PC-3 (cell line): ENCODE data around the gene KRTAP12-1. TPM values are rescaled to one million over a fixed set of nuclear protein-coding genes. Genes with fewer than 3 reads are reported as not detected.

ENCODE experiments used
- ATAC-seq: fragments of 200-7000 bp; cut with Tn5 transposase; 2 replicates; pipeline ENCODE4 v1.9.1; 2020; ENCODE audit warnings: mild to moderate bottlenecking, moderate library complexity
- BruUV-seq: library from RNA; stranded (reverse); fragments of 400-500 nt; replicated peaks from 2 replicates; lab custom pipeline; 2021; lab: Mats Ljungman, UMichigan
- CTCF ChIA-PET: fragments of 300-600 bp; sonication (Branson Sonifier 250); formaldehyde crosslinking; loops from one replicate; lab custom pipeline; 2022; ENCODE audit warnings: antibody characterized with exemption; lab: Charles Lee
- POLR2A ChIA-PET: fragments of 300-600 bp; sonication (Branson Sonifier 250); formaldehyde crosslinking; loops from one replicate; lab custom pipeline; 2022; ENCODE audit warnings: antibody characterized with exemption; ENCODE audit not compliant: unreplicated experiment; lab: Charles Lee
- DNase-seq: peaks from one replicate; pipeline ENCODE4 v3.0.0-alpha.2; 2015
- H2AFZ ChIP-seq: fragments of 300-600 bp; sonication (generic); 2 replicates; pipeline ENCODE4 v1.6.0; 2016; ENCODE audit warnings: antibody characterized with exemption, low read length
- H3F3A ChIP-seq: fragments of 300-600 bp; sonication (generic); one replicate; pipeline ENCODE4 v1.6.0; 2017; ENCODE audit warnings: antibody characterized with exemption, low read length, control low read depth, mild to moderate bottlenecking; ENCODE audit not compliant: unreplicated experiment
- H3K27ac ChIP-seq: fragments of 300-600 bp; sonication (generic); 2 replicates; pipeline ENCODE4 v1.5.1; 2016; ENCODE audit warnings: mild to moderate bottlenecking, low read length
- H3K27me3 ChIP-seq: fragments of 300-600 bp; sonication (generic); 2 replicates; pipeline ENCODE4 v1.6.1; 2016; ENCODE audit warnings: low read length, mixed read lengths
- H3K36me3 ChIP-seq: fragments of 300-600 bp; sonication (generic); 2 replicates; pipeline ENCODE4 v1.6.1; 2016; ENCODE audit warnings: low read depth, mixed run types, low read length, mixed read lengths
- H3K4me1 ChIP-seq: fragments of 300-600 bp; sonication (generic); 2 replicates; pipeline ENCODE4 v1.5.1; 2016; ENCODE audit warnings: low read length; ENCODE audit not compliant: insufficient read depth
- H3K4me2 ChIP-seq: fragments of 300-600 bp; sonication (generic); 2 replicates; pipeline ENCODE4 v1.6.0; 2016; ENCODE audit warnings: low read length
- H3K4me3 ChIP-seq: fragments of 300-600 bp; sonication (generic); 2 replicates; pipeline ENCODE4 v1.5.1; 2016; ENCODE audit warnings: mild to moderate bottlenecking, low read length, mixed read lengths
- H3K79me2 ChIP-seq: fragments of 300-600 bp; sonication (generic); 2 replicates; pipeline ENCODE4 v1.6.1; 2017; ENCODE audit warnings: low read length, mixed read lengths
- H3K9ac ChIP-seq: fragments of 300-600 bp; sonication (generic); 2 replicates; pipeline ENCODE4 v1.6.0; 2016; ENCODE audit warnings: mild to moderate bottlenecking, low read length
- H3K9me2 ChIP-seq: fragments of 300-600 bp; sonication (generic); replicated peaks from 2 replicates; pipeline ENCODE4 v1.6.1; 2016; ENCODE audit warnings: mixed run types, low read length, mixed read lengths
- H3K9me3 ChIP-seq: fragments of 300-600 bp; sonication (generic); 2 replicates; pipeline ENCODE4 v1.6.1; 2016; ENCODE audit warnings: low read length, mixed read lengths
- H4K20me1 ChIP-seq: fragments of 300-600 bp; sonication (generic); 2 replicates; pipeline ENCODE4 v1.6.1; 2016; ENCODE audit warnings: low read length, mixed read lengths
- CTCF ChIP-seq: fragments of 300-600 bp; sonication (generic); conservative IDR thresholded peaks from 2 replicates; pipeline ENCODE4 v1.5.1; 2017; ENCODE audit warnings: antibody characterized with exemption, low read depth, mild to moderate bottlenecking, low read length
- EZH2 ChIP-seq: fragments of 300-600 bp; sonication (generic); IDR thresholded peaks from one replicate; pipeline ENCODE4 v1.6.1; 2017; ENCODE audit warnings: antibody characterized with exemption, mild to moderate bottlenecking, low read length; ENCODE audit not compliant: unreplicated experiment
- EZH2phosphoT487 ChIP-seq: fragments of 300-600 bp; sonication (generic); IDR thresholded peaks from 2 replicates; pipeline ENCODE4 v1.6.1; 2018; ENCODE audit warnings: mild to moderate bottlenecking, antibody characterized with exemption, low read length, borderline replicate concordance
- intact Hi-C: fragments of 100-400 bp; cut with micrococcal nuclease; formaldehyde crosslinking; loops from 2 replicates; pipeline ENCODE4 v1.9.0; 2023
- total RNA-seq: library from RNA; depleted of rRNA; stranded (reverse); fragments of >200 nt; gene quantifications from 2 replicates; pipeline ENCODE4 v1.2.3, GENCODE V29; 2014

The KRTAP12-1 gene
- total RNA-seq, 1 experiment from 2014 or later = 0.62 TPM

DNA sequence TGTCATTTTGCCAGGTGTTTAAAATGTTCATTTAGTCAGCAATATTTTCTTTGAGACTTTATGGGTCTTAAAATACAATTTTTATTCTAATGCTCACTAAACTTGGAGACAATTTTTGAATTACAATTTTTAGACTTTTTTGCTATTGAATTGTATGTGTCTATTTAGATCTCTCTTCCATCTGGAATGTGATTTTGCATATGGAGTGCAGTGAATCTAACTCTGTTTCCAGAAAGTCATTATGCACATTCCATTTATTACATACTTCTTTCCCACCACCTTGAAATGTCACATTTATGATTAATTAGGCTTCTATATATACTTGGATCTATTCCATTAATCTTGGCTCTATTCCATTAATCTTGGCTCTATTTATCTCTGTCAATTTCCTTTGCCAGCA is 35.0 kb upstream of the KRTAP12-1 start:
- no peak overlapping the region for H3K4me2 ChIP-seq
- H3F3A ChIP-seq = no peaks in the 10 kb centered on the region
- intact Hi-C loops = no loop called here
- TF ChIP-seq CTCF (no peak), EZH2 (no peak), EZH2phosphoT487 (no peak)
- no peak overlapping the region for H2AFZ ChIP-seq
- H3K79me2 ChIP-seq = no peaks in the 10 kb centered on the region
- H3K9me2 ChIP-seq = no peaks in the 10 kb centered on the region
- no peak for DNase-seq
- no peaks in the 10 kb centered on the region for H3K9me3 ChIP-seq
- no peaks in the 10 kb centered on the region for H3K36me3 ChIP-seq
- ChIA-PET CTCF (no interaction called here), POLR2A (no interaction called here)
- no peaks in the 10 kb centered on the region for H4K20me1 ChIP-seq
- no peaks in the 10 kb centered on the region for H3K27me3 ChIP-seq
- H3K4me1 ChIP-seq = no peaks in the 10 kb centered on the region
- ATAC-seq = no peak
- H3K27ac ChIP-seq = no peak overlapping the region
- H3K4me3 ChIP-seq = no peak overlapping the region
- no TSS peak for BruUV-seq
- H3K9ac ChIP-seq = no peak overlapping the region

DNA sequence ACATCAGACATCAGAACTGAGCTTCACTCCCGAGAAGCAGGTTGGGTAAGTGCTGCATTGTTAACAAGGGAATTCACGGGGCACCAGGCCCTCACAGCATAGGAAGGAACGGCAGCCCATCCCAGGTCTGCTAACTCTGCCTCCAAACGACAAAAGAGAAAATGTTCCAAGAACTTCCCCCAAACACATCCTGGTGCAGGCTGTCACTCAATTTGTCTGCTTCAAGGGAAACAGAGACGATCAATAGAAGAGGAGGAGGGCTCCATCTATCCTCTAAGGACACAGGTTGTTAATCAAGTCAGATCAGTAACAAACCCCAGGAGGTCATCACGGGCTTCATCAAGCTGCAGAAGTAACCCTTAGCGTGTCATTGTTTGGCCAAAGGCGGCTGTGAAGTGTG is 32.9 kb upstream of the KRTAP12-1 start:
- DNase-seq (no peak), ATAC-seq (no peak)
- Histone ChIP-seq H3K27ac (no peak overlapping the region), H3K4me1 (peaks cover 2% of the 10 kb centered on the region; the same call in 1 of the 2 replicates), H3K27me3 (peaks cover 11% of the 10 kb centered on the region; the same call in 1 of the 2 replicates), H4K20me1 (no peaks in the 10 kb centered on the region), H3K9ac (no peak overlapping the region), H3K79me2 (no peaks in the 10 kb centered on the region), H3K9me2 (no peaks in the 10 kb centered on the region), H3K4me2 (no peak overlapping the region), H3K9me3 (no peaks in the 10 kb centered on the region), H3K36me3 (no peaks in the 10 kb centered on the region), H3K4me3 (no peak overlapping the region), H2AFZ (no peak overlapping the region), H3F3A (no peaks in the 10 kb centered on the region)
- TF ChIP-seq CTCF = no peak
- no peak for TF ChIP-seq EZH2
- no peak for TF ChIP-seq EZH2phosphoT487
- POLR2A ChIA-PET = no interaction called here
- CTCF ChIA-PET = no interaction called here
- intact Hi-C loops = loop anchor here (5.0 kb wide), 1 partner anchor 72 kb away; no protein-coding TSS in a partner anchor
- BruUV-seq = no TSS peak

GRCh38 chr21:44713846-44714245 is 31.9 kb upstream of the KRTAP12-1 start:
- H3F3A ChIP-seq = no peaks in the 10 kb centered on the region
- no peak overlapping the region for H3K9ac ChIP-seq
- H3K79me2 ChIP-seq = no peaks in the 10 kb centered on the region
- intact Hi-C loops = loop anchor here (5.0 kb wide), 1 partner anchor 73 kb away; no protein-coding TSS in a partner anchor
- H3K36me3 ChIP-seq = no peaks in the 10 kb centered on the region
- CTCF ChIA-PET = no interaction called here
- H2AFZ ChIP-seq = no peak overlapping the region
- H3K27me3 ChIP-seq = peaks cover 11% of the 10 kb centered on the region; the same call in 1 of the 2 replicates
- peaks cover 12% of the 10 kb centered on the region; the same call in 1 of the 2 replicates for H3K4me1 ChIP-seq
- no peaks in the 10 kb centered on the region for H3K9me3 ChIP-seq
- ATAC-seq (no peak), DNase-seq (no peak)
- no peaks in the 10 kb centered on the region for H3K9me2 ChIP-seq
- no peak overlapping the region for H3K4me2 ChIP-seq
- no peak overlapping the region for H3K27ac ChIP-seq
- H3K4me3 ChIP-seq = no peak overlapping the region
- BruUV-seq = no TSS peak
- H4K20me1 ChIP-seq = no peaks in the 10 kb centered on the region
- POLR2A ChIA-PET = interaction anchor here (0.7 kb wide), 1 partner anchor 10 kb away, joined by 4 read pairs; no protein-coding TSS in a partner anchor
- TF ChIP-seq CTCF (no peak), EZH2phosphoT487 (no peak)
